Activated T-cell treated with anti-CD3 and anti-CD28 coated beads for 48 hours (primary cell): ENCODE data around the gene TRIM44.
"Not testable (repeated sequence)": the region's sequence is repeated elsewhere in the genome, so short reads cannot be mapped to it uniquely, and the experiment has no call there.

Experiments used
- DNase-seq: peaks from one replicate; pipeline ENCODE4 v3.0.0-alpha.2; 2020; ENCODE audit warnings: low read depth

Gene TRIM44

GRCh38 chr11:35815556-35816315 is 153.2 kb downstream of the TRIM44 start:
- DNase-seq, result no peak

GRCh38 chr11:35820614-35821013 is 158.0 kb downstream of the TRIM44 start:
- no peak for DNase-seq

- DNase-seq, result no peak
Observed at GRCh38 chr11:35822815-35823495, 160.4 kb downstream of the TRIM44 start.

GRCh38 chr11:35823742-35824298 is 161.2 kb downstream of the TRIM44 start:
- DNase-seq, result no peak

GRCh38 chr11:35825386-35825785 is 162.8 kb downstream of the TRIM44 start:
- DNase-seq, result no peak

- no peak for DNase-seq
Observed at GRCh38 chr11:35826006-35826405, 163.4 kb downstream of the TRIM44 start.

GRCh38 chr11:35826949-35827348 is 164.4 kb downstream of the TRIM44 start:
- no peak for DNase-seq

GRCh38 chr11:35836205-35836604 is 173.6 kb downstream of the TRIM44 start:
- DNase-seq, result no peak

GRCh38 chr11:35838071-35838470 is 175.5 kb downstream of the TRIM44 start:
- DNase-seq, result no peak

GRCh38 chr11:35838697-35839367 is 176.3 kb downstream of the TRIM44 start:
- not testable (repeated sequence) for DNase-seq

GRCh38 chr11:35839368-35840161 is 177.0 kb downstream of the TRIM44 start:
- DNase-seq, result no peak

GRCh38 chr11:35841733-35842132 is 179.2 kb downstream of the TRIM44 start:
- no peak for DNase-seq

- DNase-seq, result no peak
Observed at GRCh38 chr11:35842958-35843357, 180.4 kb downstream of the TRIM44 start.

GRCh38 chr11:35844579-35844978 is 182.0 kb downstream of the TRIM44 start:
- no peak for DNase-seq

GRCh38 chr11:35845860-35846259 is 183.3 kb downstream of the TRIM44 start:
- no peak for DNase-seq

- DNase-seq, result no peak
Observed at GRCh38 chr11:35846874-35847273, 184.3 kb downstream of the TRIM44 start.

GRCh38 chr11:35847473-35847872 is 184.9 kb downstream of the TRIM44 start:
- DNase-seq, result no peak

GRCh38 chr11:35848616-35849015 is 186.0 kb downstream of the TRIM44 start:
- no peak for DNase-seq

GRCh38 chr11:35850191-35850590 is 187.6 kb downstream of the TRIM44 start:
- DNase-seq, result no peak

- no peak for DNase-seq
Observed at GRCh38 chr11:35851342-35851741, 188.8 kb downstream of the TRIM44 start.

- no peak for DNase-seq
Observed at GRCh38 chr11:35852056-35852455, 189.5 kb downstream of the TRIM44 start.

- no peak for DNase-seq
Observed at GRCh38 chr11:35853971-35854370, 191.4 kb downstream of the TRIM44 start.
